Fibroblast of peridontal ligament (primary cell): ENCODE results near the gene WDR33.

ENCODE experiments used
- DNase-seq: peaks from one replicate; pipeline ENCODE4 v3.0.0-alpha.2; 2010; ENCODE audit errors: extremely low read depth

Gene WDR33

DNA sequence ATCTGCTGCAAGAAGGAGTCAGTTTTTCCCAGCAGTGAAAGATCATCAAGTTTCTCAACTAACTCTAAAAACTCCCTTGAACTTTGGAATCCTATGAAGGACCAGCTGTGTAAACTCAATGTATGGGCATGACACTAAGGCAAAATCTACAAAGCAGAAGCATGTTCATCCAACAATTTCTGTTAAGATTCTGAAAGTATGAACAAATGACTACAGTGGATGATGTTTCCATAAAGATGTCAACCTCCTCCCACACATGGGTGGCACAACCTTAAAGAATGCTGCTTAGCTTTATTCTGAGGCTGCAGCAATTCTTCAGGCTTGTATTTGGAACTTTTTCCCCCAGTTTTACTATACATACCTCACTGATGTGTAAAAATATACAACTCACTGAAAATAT, 47.2 kb downstream of the WDR33 start:
- DNase-seq, result peak; percentile 50

DNA sequence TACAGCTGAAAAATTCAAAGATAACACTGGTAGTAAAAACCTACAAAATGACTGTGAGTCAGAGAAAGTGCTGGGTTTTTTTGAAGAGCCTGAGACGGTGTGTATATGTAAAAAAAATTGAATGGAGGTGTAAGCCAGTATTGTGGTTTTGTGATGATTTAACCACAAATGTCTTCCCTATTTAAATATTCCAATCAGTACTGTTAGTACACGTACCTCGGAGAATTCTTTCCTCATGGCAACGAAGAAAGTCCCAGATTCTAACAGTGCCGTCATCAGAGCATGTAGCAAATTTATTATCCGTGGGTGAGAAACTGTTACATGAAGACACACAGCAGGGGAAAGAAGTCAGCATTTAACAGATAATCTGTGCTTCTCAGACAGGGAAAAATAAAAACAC, 48.1 kb downstream of the WDR33 start:
- peak; percentile 21 for DNase-seq

DNA sequence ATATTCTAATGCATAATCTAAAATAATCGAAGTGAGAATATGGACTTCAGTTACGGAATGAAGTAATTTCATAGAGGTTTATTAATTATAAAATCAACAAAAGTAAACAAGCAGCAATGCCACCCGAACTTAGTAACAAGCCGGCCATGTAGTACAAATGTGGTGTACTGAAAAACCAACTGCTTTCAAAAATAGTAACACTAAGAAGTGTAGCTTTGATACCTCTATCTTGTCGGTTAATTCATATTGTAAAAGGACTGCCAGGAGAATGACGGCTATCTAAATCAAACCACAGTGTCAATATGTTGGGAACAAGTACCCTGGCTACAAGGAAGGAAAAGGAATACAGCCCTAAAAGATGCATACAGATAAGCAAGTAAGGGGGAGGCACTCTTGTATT, 48.5 kb downstream of the WDR33 start:
- no peak for DNase-seq

DNA sequence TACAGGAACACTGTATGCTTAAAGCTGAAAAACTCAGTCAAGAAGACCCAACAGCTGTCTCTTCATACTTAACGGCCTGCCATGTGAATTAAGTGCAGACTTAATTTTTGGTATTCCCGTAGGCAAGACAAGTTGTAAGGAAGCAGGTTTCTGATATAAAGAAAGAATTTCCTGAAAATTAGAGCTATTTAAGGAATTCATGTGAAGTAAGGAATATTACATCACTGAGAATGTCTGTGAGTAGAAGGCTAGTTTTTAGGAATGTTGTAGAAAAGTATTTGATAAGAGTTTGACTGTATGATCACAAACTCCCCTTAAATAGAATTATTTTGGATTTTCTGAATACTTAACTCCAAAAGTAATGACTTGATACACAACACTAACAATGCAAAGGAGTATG, 51.0 kb downstream of the WDR33 start:
- no peak for DNase-seq

DNA sequence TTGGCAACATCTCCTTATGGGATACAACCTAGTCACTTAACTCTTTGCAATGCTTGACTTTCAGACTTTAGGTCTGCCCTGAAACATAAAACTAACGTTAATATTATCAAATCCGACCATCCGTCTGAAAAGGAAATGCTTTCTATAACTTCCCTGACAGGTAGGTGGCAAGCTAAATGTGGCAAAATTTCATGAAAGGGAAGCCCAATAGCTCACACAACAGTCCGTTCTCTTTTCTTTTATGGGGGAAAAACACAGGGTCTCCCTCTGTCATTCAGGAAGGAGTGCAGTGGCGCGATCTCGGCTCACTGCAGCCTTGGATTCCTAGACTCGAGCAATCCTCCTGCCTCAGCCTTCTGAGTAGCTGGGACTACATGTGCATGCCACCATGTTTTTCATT, 56.8 kb downstream of the WDR33 start:
- DNase-seq, result no peak

DNA sequence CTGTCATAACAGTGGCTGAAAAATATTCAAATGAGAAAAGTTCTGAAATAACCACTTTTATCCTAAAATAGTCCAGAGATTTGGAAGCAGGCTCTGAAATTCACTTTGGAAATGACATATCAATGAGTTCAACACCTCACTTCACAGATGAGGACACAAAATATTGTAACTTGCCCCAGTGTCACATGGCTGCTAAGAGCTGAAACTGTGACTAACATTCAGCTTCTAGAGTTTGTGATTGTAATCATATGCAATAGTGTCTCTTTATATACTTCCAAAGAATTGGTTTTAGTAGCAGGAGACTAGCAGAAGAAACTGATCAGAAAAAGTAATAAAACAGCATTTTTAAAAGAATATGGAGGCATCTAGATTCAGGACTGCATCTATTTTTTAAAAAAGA, 57.6 kb downstream of the WDR33 start:
- no peak for DNase-seq

DNA sequence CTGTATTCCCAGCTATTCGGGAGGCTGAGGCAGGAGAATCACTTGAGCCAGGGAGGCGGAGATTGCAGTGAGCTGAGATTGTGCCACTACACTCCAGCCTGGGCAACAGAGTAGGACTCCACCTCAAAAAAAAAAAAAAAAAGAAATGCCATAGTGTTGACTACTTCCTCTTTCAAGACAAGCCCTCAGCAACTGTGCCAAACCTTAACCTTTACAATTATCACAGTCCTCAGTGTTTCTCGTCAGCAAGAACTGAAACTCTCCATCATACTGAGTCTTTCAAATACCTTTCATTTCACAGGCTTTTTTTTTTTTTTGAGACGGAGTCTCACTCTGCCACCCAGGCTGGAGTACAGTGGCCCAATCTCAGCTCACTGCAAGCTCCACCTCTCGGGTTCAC, 61.4 kb downstream of the WDR33 start:
- peak; percentile 25 for DNase-seq

DNA sequence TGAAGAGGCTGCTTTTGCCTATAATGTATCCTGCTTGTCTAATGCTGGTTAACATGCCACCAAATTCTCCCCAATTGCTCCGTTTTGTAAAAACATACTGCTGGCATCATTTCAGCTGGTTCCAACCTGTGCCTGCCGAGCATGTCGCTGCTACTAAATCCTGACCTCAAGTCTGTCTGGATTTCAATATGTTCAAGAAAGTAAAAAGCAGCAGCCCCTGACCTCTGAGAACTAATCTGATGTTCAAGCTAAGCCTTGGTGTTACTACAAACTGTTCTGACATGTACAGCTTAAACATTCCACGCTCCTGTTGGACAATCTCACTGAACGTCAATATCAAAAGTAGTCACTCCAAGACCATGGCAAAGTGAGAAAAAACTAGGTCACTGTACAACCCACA, 63.4 kb downstream of the WDR33 start:
- DNase-seq, result no peak

DNA sequence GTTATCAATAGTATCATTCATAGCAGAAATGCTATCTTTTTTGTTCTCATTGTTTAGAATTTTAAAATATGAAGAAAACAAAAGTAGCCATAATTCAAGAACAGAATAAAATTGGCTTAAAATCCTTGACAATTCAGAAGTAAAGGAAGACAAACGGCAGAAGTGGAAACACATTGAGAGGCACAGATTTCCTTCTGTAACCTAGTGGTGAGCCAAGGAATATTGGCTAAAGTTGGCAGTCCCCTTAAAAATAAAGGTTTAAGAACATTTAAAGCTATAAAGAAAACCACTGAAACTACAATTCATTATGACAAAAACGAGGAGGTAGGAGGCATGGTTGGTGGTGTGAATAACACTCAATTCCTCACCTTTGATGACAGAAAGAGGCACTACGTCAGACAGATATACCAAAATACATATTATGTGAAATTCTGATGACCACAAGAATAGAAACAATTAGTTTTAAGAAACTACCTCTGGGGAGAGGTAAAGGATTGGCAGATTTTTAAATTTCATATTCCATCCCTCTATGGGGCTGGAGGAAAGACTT, 67.4 kb downstream of the WDR33 start:
- DNase-seq, result no peak

DNA sequence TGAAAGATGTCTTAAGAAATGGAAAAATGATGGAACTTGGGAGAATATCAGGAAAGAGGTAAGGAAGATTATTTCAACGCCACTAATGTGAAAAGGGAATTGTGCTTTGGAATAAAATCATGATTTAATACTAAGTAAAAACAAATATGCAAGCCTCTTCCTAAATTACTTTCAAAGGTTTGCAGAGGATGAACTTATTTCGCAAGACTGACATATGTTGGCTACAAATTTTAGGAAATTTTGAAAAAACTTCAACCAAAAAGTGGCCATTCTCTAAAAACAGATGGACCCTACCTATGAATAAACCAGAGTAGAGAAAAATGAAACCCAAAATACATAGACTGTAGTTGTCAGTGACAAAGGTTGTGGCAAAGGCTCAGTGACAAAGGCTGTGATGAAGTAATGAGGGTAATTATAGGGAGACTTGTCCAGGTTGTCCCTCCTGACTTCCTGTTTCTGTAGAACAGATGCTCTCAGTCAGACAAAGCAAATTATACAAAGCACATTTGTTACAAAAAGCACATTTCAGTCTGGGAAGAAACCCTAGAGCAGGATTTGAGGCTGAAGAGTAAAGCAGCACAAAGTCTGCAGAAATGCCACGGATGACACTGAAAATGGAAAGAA, 70.2 kb downstream of the WDR33 start:
- no peak for DNase-seq

DNA sequence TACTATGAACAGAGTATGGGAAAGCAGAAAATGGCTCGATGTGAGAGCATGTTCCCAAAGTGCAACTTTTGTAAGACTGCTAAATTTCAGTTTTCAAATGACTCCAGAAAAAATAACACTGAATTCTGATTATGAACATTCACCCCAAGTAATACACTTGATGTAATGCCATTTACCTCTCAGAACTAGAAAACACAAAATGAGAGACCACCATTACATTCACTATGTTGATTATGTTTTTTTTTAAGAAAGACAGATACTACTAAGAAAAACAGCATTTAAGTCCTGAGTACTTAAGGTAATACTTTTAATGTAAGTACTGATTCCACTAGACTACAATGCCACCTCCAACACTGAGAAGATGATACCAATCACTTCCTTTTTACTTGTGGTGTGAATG, 71.2 kb downstream of the WDR33 start:
- no peak for DNase-seq

DNA sequence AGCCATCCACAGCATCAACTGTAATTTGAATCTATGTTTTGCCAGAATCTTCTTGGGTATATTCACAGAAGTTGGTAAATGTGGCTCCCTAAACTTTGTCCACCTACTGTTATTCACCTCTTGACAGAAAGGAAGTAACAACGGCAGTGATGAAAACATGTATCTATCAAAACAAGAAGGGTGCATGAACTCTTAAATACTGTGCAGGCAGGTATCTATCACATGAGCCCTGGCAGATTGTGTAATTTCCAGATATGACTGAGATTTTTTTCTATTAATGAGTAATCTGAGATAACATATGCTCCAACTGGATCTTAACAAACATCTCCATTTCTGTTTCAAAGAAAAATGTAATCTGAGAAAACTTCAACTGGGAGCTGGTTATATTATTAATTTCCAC, 73.1 kb downstream of the WDR33 start:
- DNase-seq, result no peak

DNA sequence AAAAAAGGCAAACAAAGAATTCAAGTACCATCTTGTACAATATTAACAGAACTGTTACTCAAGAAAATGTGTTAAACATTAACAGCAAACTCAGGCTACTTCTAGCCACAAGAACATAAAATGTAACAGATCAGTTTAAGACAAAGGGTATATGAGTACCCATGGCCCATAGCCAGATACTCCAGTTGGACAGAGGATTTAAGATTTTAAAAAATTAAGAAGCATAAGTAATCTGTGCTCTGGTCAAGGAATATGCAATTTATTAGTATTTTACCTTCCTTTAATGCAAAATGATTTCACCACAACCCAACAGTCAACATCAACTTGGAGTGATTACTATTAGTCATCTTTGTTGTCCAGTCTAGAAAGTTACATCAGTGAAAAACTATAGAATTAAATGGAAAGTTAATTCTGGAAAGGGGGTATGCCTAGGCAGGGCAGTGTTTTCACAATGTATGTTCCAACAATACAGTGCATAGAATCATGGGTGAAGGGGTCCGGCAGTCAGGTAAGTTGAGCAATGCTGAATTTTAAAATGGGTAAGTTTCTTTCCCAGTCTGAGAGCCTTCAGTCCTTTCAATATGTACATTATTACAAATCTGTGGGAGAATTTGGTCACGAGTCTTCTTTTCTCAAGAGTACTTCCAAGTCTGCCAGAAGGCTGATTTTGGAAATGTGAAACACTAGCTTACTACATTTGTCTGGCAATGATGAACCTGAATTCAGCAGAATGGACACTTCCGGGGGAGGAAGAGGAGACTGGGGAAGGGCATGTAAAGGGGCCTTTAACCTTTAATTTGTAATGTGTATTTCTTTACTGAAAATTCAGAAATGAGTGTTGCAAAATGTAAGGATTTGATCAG, 75.2 kb downstream of the WDR33 start:
- DNase-seq, result peak; percentile 45

DNA sequence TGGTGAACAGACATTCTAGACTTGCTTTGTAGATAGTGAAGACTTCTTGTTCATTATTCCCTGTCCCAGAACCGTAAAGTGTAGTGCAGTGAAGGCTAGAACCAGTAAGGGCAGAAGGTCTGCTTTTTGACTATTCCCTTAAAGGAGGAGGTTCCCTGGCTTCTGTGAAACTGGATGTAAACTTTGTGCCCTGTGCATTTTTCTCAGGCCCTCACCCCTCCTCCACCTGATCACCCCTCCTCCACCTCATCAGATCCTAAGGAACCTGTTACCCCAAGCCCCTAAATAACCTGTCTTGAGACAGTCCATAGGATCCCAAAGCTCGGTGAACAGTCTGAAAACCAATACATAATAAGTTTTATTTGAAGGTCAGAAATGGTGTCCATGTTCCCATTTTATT, 75.9 kb downstream of the WDR33 start:
- DNase-seq, result no peak

DNA sequence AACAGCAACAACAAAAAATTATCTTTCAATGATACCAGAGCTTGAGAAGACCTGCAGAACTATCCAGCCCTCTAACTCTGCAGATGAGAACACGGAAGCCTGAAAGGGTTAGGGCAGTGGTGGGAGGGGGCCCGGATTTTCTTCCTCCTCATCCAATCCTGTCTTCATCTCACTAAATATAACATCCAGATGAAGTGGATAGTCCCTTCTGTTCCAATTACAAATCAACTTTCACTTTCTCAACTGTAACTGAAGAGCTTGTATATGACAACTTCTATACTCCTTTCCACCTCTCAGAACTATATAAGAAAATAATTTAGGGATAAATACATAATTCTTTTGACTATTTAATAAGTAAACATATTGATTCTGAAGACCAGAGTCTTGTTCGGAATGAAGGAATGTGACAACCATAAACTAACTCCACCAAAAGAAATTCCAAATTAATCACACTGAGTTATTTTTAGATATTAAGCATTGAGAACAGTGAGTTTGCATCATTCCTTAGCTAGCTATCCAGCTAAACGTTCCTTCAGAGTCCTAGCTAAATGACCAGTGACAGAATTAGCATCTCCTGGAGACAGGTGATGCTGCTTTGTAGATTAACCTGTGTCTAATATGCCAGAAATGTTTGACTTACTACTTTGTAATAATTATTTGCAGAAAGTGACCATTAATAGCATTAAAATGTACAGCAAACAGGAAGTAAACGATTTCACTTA, 77.0 kb downstream of the WDR33 start:
- peak; percentile 54 for DNase-seq

DNA sequence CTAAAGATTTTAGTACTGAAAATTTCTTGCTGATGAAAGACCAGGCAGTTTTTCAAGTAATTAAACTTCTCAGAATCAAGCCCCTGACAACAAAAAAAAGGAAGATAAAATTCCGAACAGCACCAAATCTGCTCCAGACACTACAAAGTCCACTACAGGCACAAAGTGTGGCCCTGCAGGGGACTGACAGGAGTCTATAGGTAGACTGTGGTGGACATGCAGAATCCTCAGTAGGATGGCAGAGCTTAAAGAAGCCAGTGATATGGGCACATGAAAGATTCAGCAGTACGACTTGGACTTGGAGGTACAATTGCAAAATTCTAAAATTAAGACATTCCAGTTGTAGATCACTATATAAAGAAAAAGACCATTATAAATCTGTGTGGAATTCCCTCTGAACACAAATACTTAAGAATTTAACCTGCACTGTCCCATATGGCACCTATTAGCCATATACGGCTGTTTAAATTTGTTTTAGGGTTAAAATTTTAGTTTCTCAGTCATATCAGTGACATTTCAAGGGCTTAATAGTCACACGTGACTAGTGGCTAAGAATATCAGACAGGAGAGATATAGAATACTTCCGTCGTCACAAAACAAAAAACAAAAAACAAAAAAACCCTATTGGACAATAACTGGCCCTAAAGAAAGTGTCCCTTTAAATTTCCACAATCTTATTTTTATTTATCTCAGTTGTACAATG, 77.7 kb downstream of the WDR33 start:
- no peak for DNase-seq

DNA sequence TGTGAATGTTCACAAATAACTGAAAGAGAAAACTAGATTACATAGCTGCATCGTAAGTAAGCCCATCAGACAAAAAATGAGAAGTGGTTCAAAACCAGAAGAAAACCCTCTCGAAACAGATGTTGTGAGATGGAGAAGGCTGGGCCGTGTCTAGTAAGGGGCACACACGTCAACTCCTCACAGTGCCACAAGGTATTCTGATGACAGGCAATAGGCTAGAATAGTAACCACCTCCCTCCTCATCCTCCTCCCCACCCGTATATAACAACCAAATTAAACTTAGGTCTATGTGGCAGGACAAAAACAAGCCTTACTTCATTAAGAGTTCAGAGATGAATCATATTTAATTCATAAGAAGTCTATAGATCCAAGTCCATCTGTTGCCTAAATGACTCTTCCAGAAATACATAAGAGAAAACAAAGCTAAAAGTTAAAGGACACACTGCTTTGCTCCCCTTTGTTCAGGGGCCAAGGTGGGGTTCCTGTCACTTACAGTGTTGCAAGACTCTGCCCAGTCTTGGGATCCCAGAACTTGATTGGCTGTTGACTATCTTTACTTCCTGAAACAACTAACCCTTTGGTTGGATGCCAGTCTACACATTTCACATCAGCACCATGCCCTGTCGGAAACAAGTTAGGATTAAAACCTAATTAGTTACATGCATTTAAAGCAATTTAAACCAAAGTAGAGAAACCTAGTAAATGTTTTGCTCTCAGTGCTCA, 84.7 kb downstream of the WDR33 start:
- DNase-seq, result no peak

DNA sequence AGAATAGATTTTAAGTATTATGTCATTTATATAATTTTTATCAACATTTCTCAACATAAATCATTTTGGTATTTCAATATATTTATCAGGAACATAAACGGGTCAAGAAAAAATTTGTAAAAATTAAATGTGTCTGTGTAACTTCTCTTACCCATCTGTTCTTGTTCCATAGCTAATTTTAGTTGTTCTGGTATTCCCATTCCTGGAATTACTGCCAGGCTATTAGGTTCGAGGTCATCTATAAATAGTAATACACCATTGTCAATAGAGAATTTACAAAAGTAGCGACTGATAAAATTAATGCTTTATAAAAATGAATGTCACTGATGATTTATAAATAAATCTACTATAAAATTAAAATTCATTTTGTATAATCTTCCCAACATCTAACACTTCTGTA, 88.2 kb downstream of the WDR33 start:
- DNase-seq, result no peak

DNA sequence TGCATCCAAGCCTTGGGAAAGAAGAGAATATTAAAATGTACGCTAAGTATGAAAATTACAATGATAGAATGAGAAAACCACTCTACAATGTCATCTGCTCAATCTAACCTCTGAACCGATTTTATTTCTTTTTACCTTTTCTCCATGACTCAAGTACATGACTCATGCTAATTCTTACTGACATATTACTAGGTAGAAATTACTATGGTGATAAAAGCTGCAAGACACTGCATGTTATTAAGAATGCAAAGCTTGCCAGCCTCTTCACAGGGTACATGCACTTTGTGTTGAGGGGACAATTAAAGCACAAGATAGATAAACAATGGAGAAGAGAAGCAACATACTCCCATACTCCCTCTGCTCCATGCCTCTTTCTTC, 89.0 kb downstream of the WDR33 start:
- DNase-seq, result no peak

DNA sequence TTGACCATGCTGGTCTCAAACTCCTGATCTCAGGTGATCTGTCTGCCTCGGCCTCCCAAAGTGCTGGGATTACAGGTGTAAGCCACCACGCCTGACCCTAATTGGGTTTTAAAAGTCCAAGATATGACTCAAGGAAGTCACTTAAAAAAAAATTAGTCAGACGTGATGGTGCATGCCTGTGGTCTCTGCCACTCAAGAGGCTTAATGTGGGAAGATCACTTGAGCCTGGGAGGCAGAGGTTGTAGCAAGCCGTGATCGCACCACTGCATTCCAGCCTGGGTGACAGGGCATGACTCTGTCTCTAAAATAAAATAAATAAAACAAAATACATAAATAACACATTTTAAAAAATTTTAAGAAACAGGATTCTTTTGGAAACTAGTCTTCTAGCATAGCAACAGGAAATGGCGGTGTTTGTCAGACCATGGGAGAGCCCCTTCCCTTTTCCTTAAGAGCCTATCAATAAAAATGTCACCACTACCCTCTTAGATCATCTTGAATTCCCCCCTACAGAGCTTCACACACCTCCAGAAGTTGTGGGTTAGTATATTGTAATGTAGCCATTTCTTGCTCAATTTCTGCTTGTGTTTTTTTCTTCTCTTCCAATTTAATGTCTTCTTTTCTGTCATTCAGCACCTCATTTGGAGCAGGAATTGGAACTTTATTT, 89.5 kb downstream of the WDR33 start:
- DNase-seq, result peak; percentile 11
